ENCODE measurements around the gene DLK1. TPM values are rescaled to one million over a fixed set of nuclear protein-coding genes. Genes with fewer than 3 reads are reported as not detected.
A peak's percentile ranks its signal among the peaks of the same experiment; 100 is the strongest.

Gene DLK1
- total RNA-seq, 1 donor from 2014 or later, result 0.86 TPM

DNA sequence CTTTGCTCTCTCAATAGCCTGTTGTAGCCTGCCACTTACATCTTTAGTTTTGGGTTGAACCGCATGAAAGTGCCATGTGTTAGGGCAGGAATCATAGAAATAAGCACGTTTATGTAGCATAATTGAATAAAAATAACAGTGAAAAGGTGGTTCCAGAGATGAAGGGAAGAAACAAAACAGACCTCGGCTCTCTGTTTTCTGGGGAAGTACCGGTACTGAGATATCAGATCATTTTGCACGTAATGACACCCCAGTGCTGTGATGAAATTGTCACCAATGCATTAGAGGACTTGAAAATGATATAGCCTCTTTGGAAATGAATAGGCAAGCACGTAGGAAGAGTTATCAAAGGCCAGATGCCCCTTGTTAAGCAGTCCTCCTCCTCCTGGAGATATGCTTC lies 42.5 kb upstream of the DLK1 start:
- TF ChIP-seq, protein P1, sequence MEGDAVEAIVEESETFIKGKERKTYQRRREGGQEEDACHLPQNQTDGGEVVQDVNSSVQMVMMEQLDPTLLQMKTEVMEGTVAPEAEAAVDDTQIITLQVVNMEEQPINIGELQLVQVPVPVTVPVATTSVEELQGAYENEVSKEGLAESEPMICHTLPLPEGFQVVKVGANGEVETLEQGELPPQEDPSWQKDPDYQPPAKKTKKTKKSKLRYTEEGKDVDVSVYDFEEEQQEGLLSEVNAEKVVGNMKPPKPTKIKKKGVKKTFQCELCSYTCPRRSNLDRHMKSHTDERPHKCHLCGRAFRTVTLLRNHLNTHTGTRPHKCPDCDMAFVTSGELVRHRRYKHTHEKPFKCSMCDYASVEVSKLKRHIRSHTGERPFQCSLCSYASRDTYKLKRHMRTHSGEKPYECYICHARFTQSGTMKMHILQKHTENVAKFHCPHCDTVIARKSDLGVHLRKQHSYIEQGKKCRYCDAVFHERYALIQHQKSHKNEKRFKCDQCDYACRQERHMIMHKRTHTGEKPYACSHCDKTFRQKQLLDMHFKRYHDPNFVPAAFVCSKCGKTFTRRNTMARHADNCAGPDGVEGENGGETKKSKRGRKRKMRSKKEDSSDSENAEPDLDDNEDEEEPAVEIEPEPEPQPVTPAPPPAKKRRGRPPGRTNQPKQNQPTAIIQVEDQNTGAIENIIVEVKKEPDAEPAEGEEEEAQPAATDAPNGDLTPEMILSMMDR (IDR thresholded peaks at IDR 0.05), result no peak
- H3K36me3 Mint-ChIP-seq (ENCODE audit: unreplicated experiment), result no peaks in the 10 kb centered on the region
- no peak for DNase-seq (ENCODE audit: extremely low spot score, unreplicated experiment)
- no peak overlapping the region for H3K27ac Mint-ChIP-seq (ENCODE audit: unreplicated experiment)
- peaks cover 54% of the 10 kb centered on the region for H3K4me1 Mint-ChIP-seq (ENCODE audit: unreplicated experiment)
- H3K27me3 Mint-ChIP-seq (ENCODE audit: unreplicated experiment), result no peaks in the 10 kb centered on the region
- no peaks in the 10 kb centered on the region for H3K9me3 Mint-ChIP-seq (ENCODE audit: unreplicated experiment)
- no peak overlapping the region for H3K4me3 Mint-ChIP-seq (ENCODE audit: unreplicated experiment)

DNA sequence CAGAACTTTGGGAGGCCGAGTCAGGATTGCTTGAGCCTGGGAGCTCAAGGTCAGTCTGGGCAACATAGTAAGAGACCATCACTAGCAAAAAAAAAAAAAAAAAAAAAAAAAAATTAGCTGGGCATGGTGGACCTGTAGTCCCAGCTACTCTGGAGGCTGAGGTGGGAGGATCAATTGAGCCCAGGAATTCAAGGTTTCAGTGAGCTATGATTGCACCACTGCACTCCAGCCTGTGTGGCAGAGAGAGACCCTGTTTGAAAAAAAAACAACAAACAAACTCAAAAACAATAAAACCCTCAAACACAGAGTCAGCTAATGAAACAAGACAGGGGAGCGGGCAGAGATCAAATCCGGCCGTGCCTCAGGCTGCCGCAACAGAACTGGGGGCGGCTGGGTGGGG lies 41.7 kb upstream of the DLK1 start:
- TF ChIP-seq, protein P1 (IDR thresholded peaks at IDR 0.05), result no peak
- Mint-ChIP-seq H3K4me1 (ENCODE audit: unreplicated experiment) (peaks cover 52% of the 10 kb centered on the region), H3K9me3 (ENCODE audit: unreplicated experiment) (no peaks in the 10 kb centered on the region), H3K27me3 (ENCODE audit: unreplicated experiment) (no peaks in the 10 kb centered on the region), H3K4me3 (ENCODE audit: unreplicated experiment) (no peak overlapping the region), H3K27ac (ENCODE audit: unreplicated experiment) (no peak overlapping the region), H3K36me3 (ENCODE audit: unreplicated experiment) (no peaks in the 10 kb centered on the region)
- DNase-seq (ENCODE audit: extremely low spot score, unreplicated experiment), result no peak

DNA sequence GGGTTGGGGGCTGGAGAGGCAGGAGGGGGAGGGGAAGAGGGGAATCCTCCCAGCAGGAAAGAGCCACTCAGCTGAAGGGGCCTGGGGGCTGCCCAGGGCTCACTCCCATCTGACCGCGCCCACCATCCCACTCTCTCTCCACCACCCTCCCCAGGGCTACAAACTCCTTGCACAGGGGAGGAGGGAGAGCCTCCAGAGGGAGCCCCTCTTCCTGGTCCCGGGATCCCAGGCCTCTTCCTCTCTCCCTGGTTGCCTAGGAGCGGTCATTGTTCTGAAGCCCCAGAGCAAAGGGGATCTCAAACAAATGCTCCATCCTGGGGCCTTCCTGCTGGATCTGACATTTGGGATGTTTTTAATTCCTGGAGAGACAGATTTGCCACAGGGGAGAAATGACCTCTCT lies 39.8 kb upstream of the DLK1 start:
- H3K27ac Mint-ChIP-seq (ENCODE audit: unreplicated experiment), result peak overlapping the region; percentile 47
- no peak for DNase-seq (ENCODE audit: extremely low spot score, unreplicated experiment)
- H3K4me1 Mint-ChIP-seq (ENCODE audit: unreplicated experiment), result peaks cover 46% of the 10 kb centered on the region
- TF ChIP-seq, protein P1 (IDR thresholded peaks at IDR 0.05), result no peak
- H3K9me3 Mint-ChIP-seq (ENCODE audit: unreplicated experiment), result no peaks in the 10 kb centered on the region
- no peaks in the 10 kb centered on the region for H3K27me3 Mint-ChIP-seq (ENCODE audit: unreplicated experiment)
- no peak overlapping the region for H3K4me3 Mint-ChIP-seq (ENCODE audit: unreplicated experiment)
- no peaks in the 10 kb centered on the region for H3K36me3 Mint-ChIP-seq (ENCODE audit: unreplicated experiment)

DNA sequence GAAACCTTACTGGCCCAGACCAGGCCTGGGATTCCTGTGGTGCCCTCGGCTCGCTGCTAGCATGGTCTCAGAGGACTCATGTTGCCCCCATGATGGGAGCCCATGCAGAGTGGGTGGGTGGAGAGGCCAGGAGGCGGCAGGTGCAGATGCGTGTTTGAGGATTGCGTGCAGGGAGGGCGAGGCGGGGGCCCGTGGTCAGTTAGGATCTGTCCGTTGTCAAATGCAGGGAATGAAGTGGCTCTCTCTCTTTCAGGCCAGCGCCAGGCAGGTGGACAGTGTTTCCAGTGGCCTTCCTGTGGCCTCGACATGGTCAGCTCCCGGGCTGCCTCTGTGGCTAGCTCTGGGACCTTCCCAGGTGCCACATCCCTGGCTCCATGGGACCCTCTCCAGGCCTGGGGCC lies 39.3 kb upstream of the DLK1 start:
- no peak for DNase-seq (ENCODE audit: extremely low spot score, unreplicated experiment)
- Mint-ChIP-seq H3K36me3 (ENCODE audit: unreplicated experiment) (no peaks in the 10 kb centered on the region), H3K27ac (ENCODE audit: unreplicated experiment) (peak overlapping the region; percentile 47), H3K4me3 (ENCODE audit: unreplicated experiment) (no peak overlapping the region), H3K27me3 (ENCODE audit: unreplicated experiment) (no peaks in the 10 kb centered on the region), H3K4me1 (ENCODE audit: unreplicated experiment) (peaks cover 51% of the 10 kb centered on the region), H3K9me3 (ENCODE audit: unreplicated experiment) (no peaks in the 10 kb centered on the region)
- TF ChIP-seq, protein P1 (IDR thresholded peaks at IDR 0.05), result no peak

DNA sequence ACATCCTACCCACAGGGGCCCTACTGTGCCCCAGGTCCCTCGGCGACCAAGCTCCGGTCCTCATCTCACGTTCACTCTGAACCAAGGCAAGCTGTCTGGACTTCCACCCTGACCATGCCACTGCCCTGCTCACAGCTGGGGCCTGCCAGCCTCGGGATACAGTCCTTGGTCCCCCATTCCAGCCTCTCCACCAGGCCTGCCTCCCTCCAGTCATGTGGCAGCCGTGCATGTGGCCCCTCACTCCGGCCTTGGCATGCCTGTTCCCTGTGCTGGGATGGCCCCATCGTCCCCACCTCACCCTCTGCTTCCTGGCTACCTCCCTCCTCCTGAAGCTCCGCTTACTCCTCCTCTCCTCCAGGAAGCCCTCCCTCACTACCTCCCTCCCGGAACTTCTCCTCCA lies 38.6 kb upstream of the DLK1 start:
- no peak overlapping the region for H3K4me3 Mint-ChIP-seq (ENCODE audit: unreplicated experiment)
- no peaks in the 10 kb centered on the region for H3K27me3 Mint-ChIP-seq (ENCODE audit: unreplicated experiment)
- DNase-seq (ENCODE audit: extremely low spot score, unreplicated experiment), result no peak
- peaks cover 58% of the 10 kb centered on the region for H3K4me1 Mint-ChIP-seq (ENCODE audit: unreplicated experiment)
- TF ChIP-seq, protein P1 (IDR thresholded peaks at IDR 0.05), result no peak
- no peak overlapping the region for H3K27ac Mint-ChIP-seq (ENCODE audit: unreplicated experiment)
- H3K9me3 Mint-ChIP-seq (ENCODE audit: unreplicated experiment), result no peaks in the 10 kb centered on the region
- H3K36me3 Mint-ChIP-seq (ENCODE audit: unreplicated experiment), result no peaks in the 10 kb centered on the region

Data from osteocyte (in vitro differentiated cells).